HepG2 (cell line): ENCODE data around the gene CAPN10. TPM values are rescaled to one million over a fixed set of nuclear protein-coding genes. Genes with fewer than 3 reads are reported as not detected.
A peak's percentile ranks its signal among the peaks of the same experiment; 100 is the strongest.

ENCODE experiments used
- CEBPG ChIP-seq: IDR thresholded peaks from 2 replicates; pipeline ENCODE4 v1.6.1; 2016
- ETV5 ChIP-seq: IDR thresholded peaks from 2 replicates; pipeline ENCODE4 v1.6.1; 2018; ENCODE audit warnings: missing biosample characterization, missing genetic modification reagents, inconsistent platforms, borderline replicate concordance
- MED1 ChIP-seq: sonication (generic); formaldehyde crosslinking; IDR thresholded peaks from 2 replicates; pipeline ENCODE4 v1.4.0; 2020; ENCODE audit warnings: missing genetic modification reagents
- MYC ChIP-seq: sonication (generic); formaldehyde crosslinking; IDR thresholded peaks from 2 replicates; pipeline ENCODE4 v1.9.0; 2021; ENCODE audit warnings: missing genetic modification reagents, borderline replicate concordance
- PLRG1 ChIP-seq: fragments of 450-650 bp; conservative IDR thresholded peaks from 2 replicates; pipeline ENCODE4 v1.6.1; 2016
- SATB2 ChIP-seq: sonication (generic); formaldehyde crosslinking; IDR thresholded peaks from 2 replicates; pipeline ENCODE4 v1.5.0; 2020; ENCODE audit warnings: missing genetic modification reagents
- SMC3 ChIP-seq: IDR thresholded peaks from 2 replicates; pipeline ENCODE4 v1.6.1; 2011; ENCODE audit warnings: low read length, improper control_type of control experiment
- ZNF724P ChIP-seq: sonication (generic); formaldehyde crosslinking; IDR thresholded peaks from 2 replicates; pipeline ENCODE4 v1.8.0; 2022; ENCODE audit warnings: missing genetic modification reagents, borderline replicate concordance
- polyA plus RNA-seq, 8 experiments: library from polyadenylated mRNA; depleted of rRNA in 3 of 8; stranded (reverse) in 7 of 8; unstranded in 1 of 8; fragments of >200 nt; fragmentation: Illumina TruSeq in 4 of 8; extraction: Trizol in 4 of 8; gene quantifications; 2 replicates each; pipeline versions ENCODE4 v1.2.1 to v1.2.3, GENCODE V29; 2011 to 2016; ENCODE audit warnings: low read depth in 4 of 8, missing spikeins in 1 of 8, mixed read lengths in 1 of 8; ENCODE audit not compliant: insufficient read depth in 1 of 8
- total RNA-seq, 5 experiments: library from RNA; depleted of rRNA; stranded (reverse); fragments of >200 nt; fragmentation: Illumina TruSeq; extraction: Trizol; gene quantifications; 2 replicates each; pipeline ENCODE4 v1.2.3, GENCODE V29; 2016; ENCODE audit warnings: low read depth in 1 of 5
- TF ChIP-seq, protein P1 (sequence below): sonication (generic); formaldehyde crosslinking; IDR thresholded peaks from 2 replicates; pipeline ENCODE4 v1.5.0; 2020; ENCODE audit warnings: missing genetic modification reagents
- TF ChIP-seq, protein P2 (sequence below): sonication (generic); formaldehyde crosslinking; IDR thresholded peaks from 2 replicates; pipeline ENCODE4 v1.4.0; 2020; ENCODE audit warnings: mild to moderate bottlenecking, missing genetic modification reagents
- TF ChIP-seq, protein P3 (sequence below): sonication (generic); formaldehyde crosslinking; IDR thresholded peaks from 2 replicates; pipeline ENCODE4 v1.4.0; 2020; ENCODE audit warnings: mild to moderate bottlenecking, missing genetic modification reagents, borderline replicate concordance
- TF ChIP-seq, protein P4 (sequence below): sonication (generic); formaldehyde crosslinking; IDR thresholded peaks from 2 replicates; pipeline ENCODE4 v1.4.0; 2020; ENCODE audit warnings: mild to moderate bottlenecking, missing genetic modification reagents

CAPN10 gene
- total and polyA plus RNA-seq, 2 of the 13 experiments (the other 11 are each of a cell fraction or from before 2014, with no cell fraction given), result 27.6 to 32.4 TPM

DNA sequence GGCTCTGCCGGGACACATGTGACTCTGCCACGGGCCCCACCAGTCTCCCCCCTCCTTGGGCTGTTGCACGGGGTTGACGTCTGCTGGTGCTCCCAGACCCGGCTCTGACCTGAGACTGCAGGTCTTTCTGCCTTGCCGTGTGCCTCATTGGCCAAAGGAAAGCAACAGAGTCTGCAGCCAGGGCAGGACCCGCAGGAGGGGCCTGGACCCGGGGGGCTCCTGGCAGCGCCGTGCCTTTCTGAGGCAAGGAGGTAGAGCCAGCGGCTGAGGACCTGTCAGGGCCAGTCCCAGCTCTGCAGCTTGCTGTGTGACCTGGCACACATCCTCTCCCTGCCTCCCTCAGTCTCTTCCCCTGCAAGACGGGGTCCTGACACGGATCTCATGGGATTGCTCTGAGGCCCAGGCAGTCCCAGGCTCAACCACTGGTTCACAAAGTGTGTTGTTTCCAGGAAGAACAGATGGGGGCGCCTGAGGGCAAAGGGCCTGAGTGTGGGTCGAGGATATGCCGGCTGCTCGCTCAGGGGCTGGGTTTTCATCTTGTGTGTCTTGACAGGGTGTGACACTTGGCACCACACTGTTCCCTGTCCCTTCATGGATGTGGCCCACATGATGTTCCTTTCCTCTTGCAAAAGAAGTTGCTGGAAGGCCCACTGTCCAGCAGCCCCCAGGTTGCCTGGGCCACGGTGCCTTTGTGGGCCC, 9.0 kb downstream of the CAPN10 start (continued):
- TF ChIP-seq, protein P1, sequence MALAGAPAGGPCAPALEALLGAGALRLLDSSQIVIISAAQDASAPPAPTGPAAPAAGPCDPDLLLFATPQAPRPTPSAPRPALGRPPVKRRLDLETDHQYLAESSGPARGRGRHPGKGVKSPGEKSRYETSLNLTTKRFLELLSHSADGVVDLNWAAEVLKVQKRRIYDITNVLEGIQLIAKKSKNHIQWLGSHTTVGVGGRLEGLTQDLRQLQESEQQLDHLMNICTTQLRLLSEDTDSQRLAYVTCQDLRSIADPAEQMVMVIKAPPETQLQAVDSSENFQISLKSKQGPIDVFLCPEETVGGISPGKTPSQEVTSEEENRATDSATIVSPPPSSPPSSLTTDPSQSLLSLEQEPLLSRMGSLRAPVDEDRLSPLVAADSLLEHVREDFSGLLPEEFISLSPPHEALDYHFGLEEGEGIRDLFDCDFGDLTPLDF (CRISPR knock-in tag), result no peak
- TF ChIP-seq, protein P2, sequence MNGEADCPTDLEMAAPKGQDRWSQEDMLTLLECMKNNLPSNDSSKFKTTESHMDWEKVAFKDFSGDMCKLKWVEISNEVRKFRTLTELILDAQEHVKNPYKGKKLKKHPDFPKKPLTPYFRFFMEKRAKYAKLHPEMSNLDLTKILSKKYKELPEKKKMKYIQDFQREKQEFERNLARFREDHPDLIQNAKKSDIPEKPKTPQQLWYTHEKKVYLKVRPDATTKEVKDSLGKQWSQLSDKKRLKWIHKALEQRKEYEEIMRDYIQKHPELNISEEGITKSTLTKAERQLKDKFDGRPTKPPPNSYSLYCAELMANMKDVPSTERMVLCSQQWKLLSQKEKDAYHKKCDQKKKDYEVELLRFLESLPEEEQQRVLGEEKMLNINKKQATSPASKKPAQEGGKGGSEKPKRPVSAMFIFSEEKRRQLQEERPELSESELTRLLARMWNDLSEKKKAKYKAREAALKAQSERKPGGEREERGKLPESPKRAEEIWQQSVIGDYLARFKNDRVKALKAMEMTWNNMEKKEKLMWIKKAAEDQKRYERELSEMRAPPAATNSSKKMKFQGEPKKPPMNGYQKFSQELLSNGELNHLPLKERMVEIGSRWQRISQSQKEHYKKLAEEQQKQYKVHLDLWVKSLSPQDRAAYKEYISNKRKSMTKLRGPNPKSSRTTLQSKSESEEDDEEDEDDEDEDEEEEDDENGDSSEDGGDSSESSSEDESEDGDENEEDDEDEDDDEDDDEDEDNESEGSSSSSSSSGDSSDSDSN (CRISPR knock-in tag), result no peak
- TF ChIP-seq ZNF724P, result no peak
- TF ChIP-seq, protein P3, sequence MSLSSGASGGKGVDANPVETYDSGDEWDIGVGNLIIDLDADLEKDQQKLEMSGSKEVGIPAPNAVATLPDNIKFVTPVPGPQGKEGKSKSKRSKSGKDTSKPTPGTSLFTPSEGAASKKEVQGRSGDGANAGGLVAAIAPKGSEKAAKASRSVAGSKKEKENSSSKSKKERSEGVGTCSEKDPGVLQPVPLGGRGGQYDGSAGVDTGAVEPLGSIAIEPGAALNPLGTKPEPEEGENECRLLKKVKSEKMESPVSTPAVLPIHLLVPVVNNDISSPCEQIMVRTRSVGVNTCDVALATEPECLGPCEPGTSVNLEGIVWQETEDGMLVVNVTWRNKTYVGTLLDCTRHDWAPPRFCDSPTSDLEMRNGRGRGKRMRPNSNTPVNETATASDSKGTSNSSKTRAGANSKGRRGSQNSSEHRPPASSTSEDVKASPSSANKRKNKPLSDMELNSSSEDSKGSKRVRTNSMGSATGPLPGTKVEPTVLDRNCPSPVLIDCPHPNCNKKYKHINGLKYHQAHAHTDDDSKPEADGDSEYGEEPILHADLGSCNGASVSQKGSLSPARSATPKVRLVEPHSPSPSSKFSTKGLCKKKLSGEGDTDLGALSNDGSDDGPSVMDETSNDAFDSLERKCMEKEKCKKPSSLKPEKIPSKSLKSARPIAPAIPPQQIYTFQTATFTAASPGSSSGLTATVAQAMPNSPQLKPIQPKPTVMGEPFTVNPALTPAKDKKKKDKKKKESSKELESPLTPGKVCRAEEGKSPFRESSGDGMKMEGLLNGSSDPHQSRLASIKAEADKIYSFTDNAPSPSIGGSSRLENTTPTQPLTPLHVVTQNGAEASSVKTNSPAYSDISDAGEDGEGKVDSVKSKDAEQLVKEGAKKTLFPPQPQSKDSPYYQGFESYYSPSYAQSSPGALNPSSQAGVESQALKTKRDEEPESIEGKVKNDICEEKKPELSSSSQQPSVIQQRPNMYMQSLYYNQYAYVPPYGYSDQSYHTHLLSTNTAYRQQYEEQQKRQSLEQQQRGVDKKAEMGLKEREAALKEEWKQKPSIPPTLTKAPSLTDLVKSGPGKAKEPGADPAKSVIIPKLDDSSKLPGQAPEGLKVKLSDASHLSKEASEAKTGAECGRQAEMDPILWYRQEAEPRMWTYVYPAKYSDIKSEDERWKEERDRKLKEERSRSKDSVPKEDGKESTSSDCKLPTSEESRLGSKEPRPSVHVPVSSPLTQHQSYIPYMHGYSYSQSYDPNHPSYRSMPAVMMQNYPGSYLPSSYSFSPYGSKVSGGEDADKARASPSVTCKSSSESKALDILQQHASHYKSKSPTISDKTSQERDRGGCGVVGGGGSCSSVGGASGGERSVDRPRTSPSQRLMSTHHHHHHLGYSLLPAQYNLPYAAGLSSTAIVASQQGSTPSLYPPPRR, result no peak
- TF ChIP-seq, protein P4, sequence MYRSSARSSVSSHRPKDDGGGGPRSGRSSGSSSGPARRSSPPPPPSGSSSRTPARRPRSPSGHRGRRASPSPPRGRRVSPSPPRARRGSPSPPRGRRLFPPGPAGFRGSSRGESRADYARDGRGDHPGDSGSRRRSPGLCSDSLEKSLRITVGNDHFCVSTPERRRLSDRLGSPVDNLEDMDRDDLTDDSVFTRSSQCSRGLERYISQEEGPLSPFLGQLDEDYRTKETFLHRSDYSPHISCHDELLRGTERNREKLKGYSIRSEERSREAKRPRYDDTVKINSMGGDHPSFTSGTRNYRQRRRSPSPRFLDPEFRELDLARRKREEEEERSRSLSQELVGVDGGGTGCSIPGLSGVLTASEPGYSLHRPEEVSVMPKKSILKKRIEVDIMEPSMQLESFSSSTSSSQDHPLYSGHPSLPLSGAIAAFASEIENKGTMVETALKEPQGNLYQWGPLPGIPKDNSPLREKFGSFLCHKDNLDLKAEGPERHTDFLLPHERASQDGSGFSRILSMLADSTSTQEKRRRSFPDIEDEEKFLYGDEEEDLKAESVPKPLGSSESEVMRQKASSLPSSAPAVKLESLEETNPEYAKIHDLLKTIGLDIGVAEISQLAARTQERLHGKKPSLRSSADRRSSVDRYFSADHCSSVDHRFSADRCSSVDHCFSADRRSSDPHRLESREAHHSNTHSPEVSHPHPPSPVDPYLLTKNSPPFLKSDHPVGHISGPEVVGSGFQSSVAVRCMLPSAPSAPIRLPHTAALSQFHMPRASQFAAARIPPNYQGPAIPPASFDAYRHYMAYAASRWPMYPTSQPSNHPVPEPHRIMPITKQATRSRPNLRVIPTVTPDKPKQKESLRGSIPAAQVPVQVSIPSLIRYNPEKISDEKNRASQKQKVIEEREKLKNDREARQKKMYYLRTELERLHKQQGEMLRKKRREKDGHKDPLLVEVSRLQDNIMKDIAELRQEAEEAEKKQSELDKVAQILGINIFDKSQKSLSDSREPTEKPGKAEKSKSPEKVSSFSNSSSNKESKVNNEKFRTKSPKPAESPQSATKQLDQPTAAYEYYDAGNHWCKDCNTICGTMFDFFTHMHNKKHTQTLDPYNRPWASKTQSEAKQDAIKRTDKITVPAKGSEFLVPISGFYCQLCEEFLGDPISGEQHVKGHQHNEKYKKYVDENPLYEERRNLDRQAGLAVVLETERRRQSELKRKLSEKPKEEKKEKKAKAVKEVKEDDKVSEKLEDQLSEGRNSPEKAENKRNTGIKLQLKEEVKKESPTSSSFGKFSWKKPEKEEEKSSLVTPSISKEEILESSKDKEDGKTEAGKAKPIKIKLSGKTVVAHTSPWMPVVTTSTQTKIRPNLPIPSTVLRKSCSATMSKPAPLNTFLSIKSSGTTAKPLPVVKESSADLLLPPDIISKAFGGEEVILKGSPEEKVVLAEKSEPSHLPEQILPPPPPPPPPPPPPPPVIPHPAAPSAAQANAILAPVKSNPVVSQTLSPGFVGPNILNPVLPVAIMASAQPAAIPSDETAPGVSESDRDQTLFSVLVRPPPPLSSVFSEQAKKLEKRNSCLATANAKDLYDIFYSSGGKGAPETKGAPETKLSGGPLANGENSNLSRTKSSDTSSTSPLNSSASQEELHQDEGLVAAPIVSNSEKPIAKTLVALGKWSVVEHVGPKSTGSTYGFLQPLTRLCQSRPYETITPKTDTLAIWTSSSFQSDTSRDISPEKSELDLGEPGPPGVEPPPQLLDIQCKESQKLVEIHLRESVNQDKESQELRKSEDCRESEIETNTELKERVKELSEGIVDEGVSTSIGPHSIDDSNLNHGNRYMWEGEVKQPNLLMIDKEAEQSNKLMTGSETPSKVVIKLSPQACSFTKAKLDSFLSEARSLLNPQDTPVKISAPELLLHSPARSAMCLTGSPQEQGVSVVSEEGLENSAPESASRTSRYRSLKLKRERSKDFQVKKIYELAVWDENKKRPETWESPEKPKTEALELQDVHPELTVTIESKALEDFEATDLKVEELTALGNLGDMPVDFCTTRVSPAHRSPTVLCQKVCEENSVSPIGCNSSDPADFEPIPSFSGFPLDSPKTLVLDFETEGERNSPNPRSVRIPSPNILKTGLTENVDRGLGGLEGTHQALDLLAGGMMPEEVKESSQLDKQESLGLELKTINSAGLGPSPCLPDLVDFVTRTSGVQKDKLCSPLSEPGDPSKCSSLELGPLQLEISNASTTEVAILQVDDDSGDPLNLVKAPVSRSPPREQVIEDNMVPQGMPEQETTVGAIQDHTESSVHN, result 0 out of 2 replicates have a peak, but pooled peaks have one; percentile 53
- TF ChIP-seq MYC (CRISPR knock-in tag), result no peak
- TF ChIP-seq MED1 (CRISPR knock-in tag), result peak; percentile 41; the same call in 1 of the 2 replicates
- no peak for TF ChIP-seq CEBPG (CRISPR knock-in tag)
- no peak for TF ChIP-seq ETV5 (CRISPR knock-in tag)
- TF ChIP-seq SATB2 (CRISPR knock-in tag), result no peak
- TF ChIP-seq PLRG1, result no peak
- TF ChIP-seq SMC3, result peak; percentile 57
